ENCODE data around the gene HS3ST5. TPM values are rescaled to one million over a fixed set of nuclear protein-coding genes. Genes with fewer than 3 reads are reported as not detected.

HS3ST5 gene
- total RNA-seq, 1 experiment from 2014 or later, result 14.4 TPM

DNA sequence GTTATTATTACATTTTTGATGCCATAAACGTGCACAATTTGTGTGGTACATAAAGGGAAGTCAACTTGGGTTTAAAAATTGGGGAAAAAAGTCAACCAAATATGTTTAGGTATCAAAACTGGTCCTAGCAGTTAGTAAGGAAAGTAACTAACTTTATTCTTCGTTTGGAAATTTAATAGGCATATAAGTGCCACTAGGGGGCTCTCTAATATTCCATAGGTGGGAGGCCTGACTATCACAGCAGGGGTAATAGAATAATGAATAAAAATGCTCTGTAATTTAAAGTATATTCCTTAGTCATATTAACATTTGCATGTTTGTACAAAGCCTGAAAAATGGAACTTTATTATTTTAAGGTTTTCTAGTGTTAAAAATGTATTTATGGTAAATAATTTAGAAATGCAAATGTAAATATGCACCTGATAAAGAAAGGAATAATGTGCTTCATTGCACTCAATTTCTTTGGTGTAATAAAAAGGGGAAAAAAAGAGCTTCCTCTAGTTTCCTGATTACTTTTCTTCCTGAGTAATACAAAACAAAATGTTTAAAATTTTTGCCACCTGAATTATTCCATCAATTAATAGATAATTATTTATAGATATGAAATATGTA is 246.2 kb downstream of the HS3ST5 start:
- no peak overlapping the region for H3K18ac ChIP-seq (ENCODE audit: insufficient read length, low read depth, low read length)
- no CpG with 5 or more reads among the region's 2 CpGs for WGBS (ENCODE audit: extremely low coverage, insufficient read length, low lambda C conversion rate)
- Mint-ChIP-seq H3K27me3 (ENCODE audit: low read depth) (no peaks in the 10 kb centered on the region), H3K4me3 (no peak overlapping the region), H3K27ac (no peak overlapping the region), H3K4me1 (peaks cover 0 to 2% of the 10 kb centered on the region in 2 experiments; a peak in 2 of 4 replicates), H3K36me3 (ENCODE audit: insufficient read depth in 1 of 3, low read depth in 3 of 3) (peaks cover 0 to 5% (median 0%) of the 10 kb centered on the region in 3 experiments; a peak in 1 of 7 replicates), H3K9me3 (no peaks in the 10 kb centered on the region)
- H2AK5ac ChIP-seq (ENCODE audit: insufficient read length, low read length), result no peak overlapping the region
- H4K8ac ChIP-seq (replicated peaks; ENCODE audit: insufficient read length, low read depth, low read length), result no peak overlapping the region
- no peak overlapping the region for H3K56ac ChIP-seq (ENCODE audit: insufficient read length, low read depth, low read length)
- H3K4me2 ChIP-seq (ENCODE audit: insufficient read depth, insufficient read length, low read length), result no peak overlapping the region
- no peak overlapping the region for H2BK120ac ChIP-seq (ENCODE audit: low read depth, low read length, poor library complexity, severe bottlenecking)
- no peaks in the 10 kb centered on the region for H4K20me1 ChIP-seq (ENCODE audit: control insufficient read depth, insufficient read depth, insufficient read length)
- DNase-seq, result no peak
- no peak overlapping the region for H4K91ac ChIP-seq (ENCODE audit: insufficient read length, low read depth, low read length)
- H2BK5ac ChIP-seq (ENCODE audit: insufficient read length, low read length), result no peak overlapping the region
- H2BK15ac ChIP-seq (ENCODE audit: low read depth, low read length), result no peak overlapping the region
- no peak overlapping the region for H3T11ph ChIP-seq (ENCODE audit: low read length)
- H3K27ac ChIP-seq (ENCODE audit: insufficient read length, low read depth, low read length), result no peak overlapping the region
- H3K14ac ChIP-seq (ENCODE audit: insufficient read depth, low read length), result no peak overlapping the region
- no peak overlapping the region for H4K5ac ChIP-seq (ENCODE audit: insufficient read length, low read depth, low read length)
- H2AFZ ChIP-seq (ENCODE audit: low read length), result no peak overlapping the region
- H3K27me3 ChIP-seq (ENCODE audit: insufficient read depth, low read length), result no peaks in the 10 kb centered on the region
- no peaks in the 10 kb centered on the region for H3K4me1 ChIP-seq (ENCODE audit: insufficient read depth, low read length)
- no peak overlapping the region for H2BK20ac ChIP-seq (ENCODE audit: low read depth, low read length, poor library complexity, severe bottlenecking)
- peak; percentile 91 for TF ChIP-seq CTCF (conservative IDR thresholded peaks at IDR 0.05)
- H3K23ac ChIP-seq (ENCODE audit: insufficient read length, low read depth, low read length), result no peak overlapping the region
- no peaks in the 10 kb centered on the region for H3K23me2 ChIP-seq (ENCODE audit: insufficient read length, low read depth, low read length, poor library complexity, severe bottlenecking)
- no peak overlapping the region for H2BK12ac ChIP-seq (ENCODE audit: insufficient read length, low read depth, low read length)
- H3K79me2 ChIP-seq (ENCODE audit: insufficient read depth, low read length), result no peaks in the 10 kb centered on the region
- H3K9ac ChIP-seq (ENCODE audit: extremely low read depth, insufficient read length, low read length), result no peak overlapping the region
- H3K9me3 ChIP-seq (ENCODE audit: control insufficient read depth, low read depth, low read length), result no peaks in the 10 kb centered on the region
- no peaks in the 10 kb centered on the region for H3K79me1 ChIP-seq (ENCODE audit: insufficient read depth, low read depth, low read length, poor library complexity, severe bottlenecking)
- no peak overlapping the region for H3K4ac ChIP-seq (ENCODE audit: low read depth, low read length)
